ENCODE results near the gene TANC1. TPM values are rescaled to one million over a fixed set of nuclear protein-coding genes. Genes with fewer than 3 reads are reported as not detected.

Gene TANC1
- total RNA-seq, 1 experiment from 2014 or later, result 14.9 TPM

DNA sequence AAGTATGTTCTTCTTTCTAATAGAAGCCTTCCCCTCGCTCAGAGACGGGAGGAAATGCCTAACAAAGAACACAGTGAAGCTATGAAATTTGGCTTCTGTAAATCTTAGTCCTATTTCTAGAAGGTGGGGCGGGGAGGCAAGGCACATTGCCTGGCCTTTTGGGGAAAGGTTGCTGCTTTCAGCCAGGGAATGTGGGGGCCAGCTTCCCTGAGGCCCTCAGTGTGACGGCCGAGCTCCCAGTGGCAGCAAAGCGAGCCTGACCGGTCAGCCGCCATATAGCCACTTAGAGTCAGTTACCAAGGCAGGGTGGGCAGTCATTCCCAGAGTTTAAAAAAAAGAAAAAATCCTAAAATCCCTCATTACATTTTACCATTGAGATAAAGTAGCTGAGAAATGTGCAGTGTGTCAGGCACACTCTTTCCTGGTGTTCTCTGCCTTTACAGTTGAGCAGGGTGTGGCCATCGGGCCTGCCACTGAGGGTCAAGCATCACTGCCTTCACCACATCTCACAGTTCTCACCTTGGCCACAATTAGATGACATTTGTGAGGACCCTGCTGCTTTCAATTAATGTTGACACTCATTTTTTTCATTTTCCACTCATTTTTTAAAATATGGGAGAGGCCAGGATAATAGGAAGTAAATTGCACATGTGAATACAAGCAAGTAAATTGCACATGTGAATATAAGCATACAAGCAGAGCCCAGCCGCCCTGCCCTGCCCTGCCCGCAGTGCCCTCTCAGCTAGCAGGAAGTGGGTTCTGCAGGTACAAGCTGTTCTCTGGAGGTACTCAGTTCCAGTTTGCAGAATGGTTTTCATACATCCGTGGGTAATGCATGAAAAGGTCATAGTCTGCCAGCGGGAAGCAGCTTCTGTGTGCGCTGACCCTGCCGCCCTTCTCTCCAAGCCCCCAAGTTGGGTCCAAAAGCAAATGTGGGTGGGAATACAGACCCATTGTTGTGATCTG is 241.2 kb downstream of the TANC1 start:
- no peak for DNase-seq (ENCODE audit: extremely low read depth, low read depth)

DNA sequence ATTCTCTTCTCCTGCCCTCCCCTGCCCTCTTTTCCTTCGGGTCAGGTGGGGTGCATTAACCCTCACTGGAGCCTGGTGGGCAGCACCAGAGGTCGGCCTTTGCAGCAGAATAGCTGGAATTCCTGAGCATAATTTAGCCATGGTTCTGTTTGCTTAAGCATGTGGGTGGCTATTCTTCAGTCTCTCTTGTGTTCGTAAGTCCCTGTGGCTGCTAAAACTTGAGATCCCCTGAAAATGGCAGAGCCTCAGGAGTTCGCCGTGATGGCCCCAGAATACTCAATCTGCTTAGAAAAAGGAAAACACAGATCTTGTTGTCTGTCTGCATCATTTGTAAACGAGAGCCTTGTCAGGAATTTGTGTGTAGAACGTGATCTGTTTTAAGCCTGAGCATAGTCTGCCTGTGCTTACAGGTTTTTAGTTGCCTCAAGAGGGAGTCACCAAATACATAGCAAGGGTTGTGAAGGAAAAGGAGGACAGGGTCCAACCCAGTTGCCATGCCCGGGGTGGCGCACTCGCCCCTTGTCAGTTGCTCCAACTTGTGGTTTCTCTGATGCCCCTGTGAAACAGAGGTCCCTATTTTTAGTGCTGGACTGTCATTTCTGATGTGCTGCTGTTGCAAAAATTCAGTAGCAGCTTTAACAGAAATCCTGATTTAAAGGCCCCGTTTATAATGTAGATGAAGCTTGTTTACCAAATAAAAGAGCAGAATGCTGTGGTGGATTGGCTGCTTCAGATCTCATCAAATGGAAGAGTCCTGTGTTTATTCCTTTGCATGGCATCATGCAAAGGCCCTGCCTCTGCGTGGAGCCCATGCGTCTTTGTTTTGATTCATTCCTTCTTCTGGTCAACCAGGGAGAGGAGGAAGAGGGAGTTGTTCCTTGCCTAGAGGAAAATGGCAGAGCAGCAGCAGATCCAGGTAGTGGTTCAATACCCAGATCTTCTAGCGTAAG is 243.3 kb downstream of the TANC1 start:
- DNase-seq (ENCODE audit: extremely low read depth, low read depth), result no peak

DNA sequence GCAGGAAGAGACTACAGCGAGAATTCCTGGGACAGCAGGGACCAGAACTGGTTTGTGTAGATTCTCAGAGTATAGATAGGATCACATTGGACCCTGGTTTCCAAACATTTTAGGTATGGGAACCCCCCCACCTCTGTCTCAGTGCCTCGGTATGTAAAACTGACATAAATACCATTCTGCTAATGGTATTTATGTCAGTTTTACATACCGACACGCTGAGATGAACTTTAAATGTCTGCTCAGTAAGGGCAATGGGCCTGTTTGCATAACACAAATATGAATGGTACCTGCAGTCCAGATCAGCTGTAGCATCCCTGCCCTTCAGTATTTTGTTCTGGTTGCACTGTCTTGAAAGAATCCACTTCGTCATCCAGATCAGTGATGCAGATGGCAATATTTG is 244.9 kb downstream of the TANC1 start:
- DNase-seq (ENCODE audit: extremely low read depth, low read depth), result no peak

DNA sequence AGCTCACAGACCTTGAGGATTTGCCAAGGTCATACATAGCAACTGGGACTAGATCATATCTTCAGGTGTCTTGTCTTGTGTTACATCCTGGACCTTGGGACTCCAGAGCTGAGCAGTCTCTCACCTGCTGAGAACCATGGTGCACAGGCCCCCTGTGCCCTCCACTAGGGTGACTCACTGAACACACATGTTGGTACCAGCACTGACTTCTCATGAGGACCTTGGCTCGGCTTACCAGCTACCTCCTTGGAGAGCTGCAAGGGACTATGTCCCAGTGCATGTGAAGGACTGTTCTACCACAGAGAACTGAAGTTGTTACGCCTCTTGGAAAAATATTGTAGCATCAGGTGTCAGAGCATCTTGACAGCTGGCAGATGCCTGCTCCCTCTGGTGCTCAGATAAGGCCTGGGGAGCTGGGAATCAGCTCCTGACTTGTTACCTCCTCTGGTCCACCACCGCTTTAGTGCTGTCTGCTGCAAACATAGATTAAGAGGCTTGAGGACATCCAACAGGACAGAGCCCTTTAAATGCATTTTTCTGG is 246.0 kb downstream of the TANC1 start:
- no peak for DNase-seq (ENCODE audit: extremely low read depth, low read depth)

DNA sequence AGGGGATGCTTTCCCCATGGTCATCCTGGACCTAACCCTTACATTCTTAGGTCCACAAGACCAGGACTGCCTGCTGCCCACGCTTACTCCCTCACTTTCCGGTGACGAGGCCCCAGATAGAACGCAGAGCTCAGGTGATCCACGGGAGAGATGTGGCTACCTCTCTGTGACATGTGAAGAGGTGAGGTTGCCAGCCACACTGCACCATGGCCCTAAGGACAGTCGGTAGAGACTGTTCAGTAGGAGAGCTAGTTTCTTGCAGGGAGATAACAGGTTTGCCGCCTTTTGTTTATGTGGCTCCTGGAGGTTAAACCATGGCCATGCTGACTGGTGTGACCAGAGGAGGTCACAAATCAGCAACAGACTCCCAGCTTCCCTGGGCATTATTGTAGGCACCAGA is 246.7 kb downstream of the TANC1 start:
- no peak for DNase-seq (ENCODE audit: extremely low read depth, low read depth)

DNA sequence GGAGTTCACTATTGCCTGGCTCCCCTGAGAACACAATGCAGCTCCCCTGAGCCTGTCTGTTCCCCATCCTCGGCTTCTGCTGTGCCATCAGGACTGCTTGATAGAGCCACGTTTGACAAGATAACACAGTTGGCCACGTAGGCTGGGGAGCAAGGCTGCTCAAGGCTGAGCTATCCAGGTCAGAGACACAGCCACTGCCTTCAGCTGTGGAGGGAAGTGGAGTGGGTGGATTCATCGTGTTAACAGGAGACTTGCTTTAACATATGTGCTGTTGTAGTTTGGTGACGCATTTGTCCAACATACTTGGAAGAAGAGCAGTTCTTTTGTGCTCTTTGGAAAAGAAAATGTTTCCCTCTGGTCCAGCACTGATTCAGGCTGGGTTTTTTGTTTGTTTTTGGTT is 249.2 kb downstream of the TANC1 start:
- no peak for DNase-seq (ENCODE audit: extremely low read depth, low read depth)

DNA sequence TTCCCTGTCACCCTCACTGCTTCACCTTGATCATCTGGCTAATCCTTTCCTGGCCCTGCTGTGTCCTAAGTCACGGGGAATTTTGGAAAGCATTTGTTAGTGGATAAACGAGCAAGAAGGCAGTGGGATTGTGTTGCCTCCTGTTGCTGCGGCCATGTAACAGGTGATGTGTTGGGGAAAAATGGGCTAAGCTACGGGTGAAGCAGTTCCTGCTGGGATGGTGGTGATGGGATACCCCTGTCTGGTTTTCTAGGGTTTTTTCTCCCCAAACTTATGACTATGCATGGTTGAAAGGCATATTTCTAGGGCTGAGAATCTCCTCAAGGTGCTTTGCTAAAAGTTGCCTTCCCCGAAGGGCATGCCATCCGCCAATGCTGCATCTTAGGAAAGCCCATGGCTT is 249.9 kb downstream of the TANC1 start:
- DNase-seq (ENCODE audit: extremely low read depth, low read depth), result no peak

DNA sequence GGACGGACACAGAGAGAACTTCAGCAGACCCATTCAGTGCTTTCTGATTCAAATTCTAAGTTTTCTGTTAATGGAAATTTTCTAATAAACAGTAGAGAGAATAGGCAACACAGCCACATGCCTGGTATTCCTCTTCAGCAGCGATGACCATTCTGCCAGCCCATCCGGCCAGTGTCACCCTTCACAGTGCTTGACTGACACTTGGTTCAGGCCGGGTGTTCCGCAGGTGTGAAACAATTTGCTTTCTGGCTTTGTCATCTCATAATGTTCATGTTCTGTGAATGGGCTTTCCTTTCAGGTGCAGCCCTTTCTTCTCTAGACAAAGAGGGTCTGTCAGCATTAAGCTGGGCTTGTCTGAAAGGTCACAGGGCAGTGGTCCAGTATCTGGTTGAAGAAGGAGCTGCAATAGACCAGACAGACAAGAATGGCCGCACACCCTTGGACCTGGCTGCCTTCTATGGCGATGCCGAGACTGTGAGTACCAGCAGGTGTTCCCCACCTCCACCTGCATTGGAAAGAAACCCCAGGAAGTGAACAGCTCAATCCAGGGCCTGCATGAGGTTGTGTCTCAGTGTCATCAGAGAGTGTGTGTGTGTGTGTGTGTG is 251.1 kb downstream of the TANC1 start:
- no peak for DNase-seq (ENCODE audit: extremely low read depth, low read depth)

DNA sequence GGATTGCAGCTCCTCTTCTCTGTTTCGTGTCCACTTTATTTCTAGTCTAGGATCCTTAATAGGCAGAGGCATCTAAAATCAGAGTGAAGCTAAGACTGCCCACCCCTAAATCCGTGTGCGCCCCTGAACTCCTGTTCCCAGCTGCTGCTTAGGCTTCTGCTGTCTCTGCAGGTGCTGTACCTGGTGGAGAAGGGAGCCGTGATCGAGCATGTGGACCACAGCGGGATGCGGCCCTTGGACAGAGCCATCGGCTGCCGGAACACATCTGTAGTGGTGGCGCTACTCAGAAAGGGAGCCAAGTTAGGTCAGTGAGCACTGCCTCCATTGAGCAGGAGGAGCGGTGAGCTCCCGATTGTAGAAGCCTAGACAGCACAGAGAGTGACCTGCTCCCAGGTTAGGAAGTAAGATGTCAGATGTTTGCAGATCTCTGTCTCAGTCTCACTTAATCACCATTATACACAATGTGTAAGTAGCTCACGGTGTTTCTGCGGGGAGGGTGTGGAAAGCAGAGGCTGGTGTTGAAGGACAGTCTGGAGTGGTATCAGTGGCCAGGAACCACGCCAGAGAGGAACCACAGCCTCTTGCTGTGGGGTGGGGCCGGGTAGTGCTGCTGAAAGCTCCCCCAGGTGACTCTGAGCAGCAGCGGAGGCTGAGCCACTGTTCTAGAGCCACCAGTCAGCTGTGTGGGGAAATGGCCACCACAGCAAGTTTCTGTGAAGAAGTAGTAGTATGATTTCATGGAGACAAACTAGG is 255.8 kb downstream of the TANC1 start:
- DNase-seq (ENCODE audit: extremely low read depth, low read depth), result no peak

DNA sequence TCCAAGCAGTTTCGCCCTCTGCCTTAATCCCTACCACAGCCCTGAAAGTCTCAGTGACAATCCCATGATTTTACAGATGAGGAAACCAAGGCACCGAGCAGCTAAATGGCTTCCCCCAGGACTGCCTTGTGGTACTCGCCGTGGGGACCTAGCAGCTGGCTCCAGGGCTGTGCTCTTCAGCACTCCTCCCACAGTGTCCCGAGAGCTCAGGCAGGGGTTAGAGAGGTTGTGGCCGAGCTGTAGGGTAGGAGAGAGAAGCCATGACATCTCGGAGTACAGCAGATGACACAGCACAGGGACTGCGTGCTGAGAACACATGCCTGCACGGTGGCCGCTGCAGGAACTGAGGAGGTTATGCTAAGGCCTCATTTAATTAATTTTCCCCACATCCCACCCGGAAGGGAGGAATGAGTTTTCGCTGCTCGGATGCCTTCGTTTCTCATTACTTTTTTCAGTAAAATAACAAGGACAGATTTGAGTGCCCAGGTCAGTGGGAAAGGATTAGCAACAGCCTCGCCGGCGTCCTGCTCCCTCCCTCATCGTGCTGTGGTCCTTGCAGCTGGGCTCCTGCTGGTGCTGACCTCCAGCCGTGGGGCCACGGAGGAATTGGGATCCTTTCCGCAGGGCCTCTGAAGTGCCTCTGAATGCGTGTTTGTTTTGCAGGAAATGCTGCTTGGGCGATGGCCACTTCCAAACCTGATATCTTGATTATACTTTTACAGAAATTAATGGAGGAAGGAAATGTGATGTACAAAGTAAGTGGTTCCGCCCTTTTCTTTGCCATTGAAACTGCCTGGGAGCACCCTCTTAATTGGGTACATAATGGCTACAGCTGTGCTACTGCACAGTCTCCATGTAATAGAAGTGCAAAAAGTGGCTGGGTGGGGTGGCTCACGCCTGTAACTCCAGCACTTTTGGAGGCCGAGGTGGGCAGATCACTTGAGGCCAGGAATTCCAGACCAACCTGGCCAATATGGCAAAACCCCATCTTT is 256.9 kb downstream of the TANC1 start:
- no peak for DNase-seq (ENCODE audit: extremely low read depth, low read depth)

DNA sequence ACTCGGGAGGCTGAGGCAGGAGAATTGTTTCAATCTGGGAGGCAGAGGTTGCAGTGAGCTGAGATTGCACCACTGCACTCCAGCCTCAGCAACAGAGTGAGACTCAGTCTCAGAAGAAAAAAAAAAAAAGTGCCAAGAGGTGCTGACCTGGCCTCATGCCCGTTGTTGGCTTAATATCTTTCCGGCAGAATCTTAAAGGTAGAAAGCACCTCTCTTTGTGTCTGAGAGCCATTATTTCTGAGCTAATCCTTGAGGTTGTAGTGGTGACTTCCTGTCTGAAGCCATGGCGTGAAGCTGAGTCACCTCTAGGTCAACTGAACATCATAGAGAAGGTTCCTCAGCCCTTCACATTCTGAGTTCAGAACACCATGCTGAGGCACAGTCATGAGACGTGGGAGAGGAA is 257.6 kb downstream of the TANC1 start:
- DNase-seq (ENCODE audit: extremely low read depth, low read depth), result peak; percentile 19

DNA sequence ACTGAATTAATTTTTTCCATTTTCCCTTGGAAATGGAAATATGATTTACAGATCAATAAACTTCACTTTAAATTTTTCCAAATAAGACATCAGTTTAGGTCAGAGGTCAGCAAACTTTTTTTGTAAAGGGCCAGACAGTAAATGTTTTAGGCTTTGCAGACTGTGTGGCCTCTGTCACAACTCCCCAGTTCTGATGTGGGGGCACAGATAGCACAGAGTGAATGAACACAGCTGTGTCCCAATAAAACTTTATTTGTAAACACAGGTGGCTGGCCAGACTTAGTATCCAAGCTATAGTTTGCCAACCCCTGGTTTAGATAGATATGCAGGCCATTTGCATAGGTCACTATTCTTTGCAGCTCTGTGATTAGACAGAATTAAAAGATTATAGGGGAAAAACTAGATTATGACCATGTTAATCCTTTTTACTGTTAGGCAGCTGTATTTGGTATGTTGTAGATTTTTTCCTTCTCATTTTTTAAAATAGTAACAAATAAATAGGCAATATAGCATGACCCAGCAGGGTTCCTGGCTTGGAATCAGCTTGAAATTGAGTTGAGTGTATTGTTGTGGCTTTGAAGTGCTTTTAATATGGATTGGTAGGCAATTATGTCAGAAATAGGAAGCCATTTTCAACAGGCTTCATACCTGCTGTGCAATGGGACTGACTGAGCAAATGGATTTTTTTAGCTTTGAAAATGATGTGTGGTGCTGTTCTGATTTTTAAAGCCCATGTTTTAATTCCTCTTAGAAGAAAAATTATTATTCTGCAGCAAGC is 258.4 kb downstream of the TANC1 start:
- no peak for DNase-seq (ENCODE audit: extremely low read depth, low read depth)

DNA sequence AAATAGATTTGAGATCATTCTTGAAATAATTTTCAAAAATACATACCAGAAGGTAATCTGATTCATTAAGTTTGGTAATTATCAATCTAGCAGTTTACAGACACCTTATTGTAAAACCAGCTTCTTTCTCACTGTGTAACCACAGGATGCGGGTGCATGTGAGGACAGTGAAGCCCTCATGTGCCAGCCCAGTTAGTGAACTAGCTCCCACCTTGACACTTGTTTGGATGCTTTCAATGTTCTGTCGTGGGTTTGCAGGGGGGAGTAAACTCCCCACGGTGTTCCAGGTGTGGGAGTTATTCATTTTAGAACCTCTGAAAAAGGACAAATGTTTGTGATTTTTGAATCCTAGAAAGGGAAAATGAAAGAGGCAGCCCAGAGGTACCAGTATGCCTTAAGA is 259.0 kb downstream of the TANC1 start:
- no peak for DNase-seq (ENCODE audit: extremely low read depth, low read depth)

DNA sequence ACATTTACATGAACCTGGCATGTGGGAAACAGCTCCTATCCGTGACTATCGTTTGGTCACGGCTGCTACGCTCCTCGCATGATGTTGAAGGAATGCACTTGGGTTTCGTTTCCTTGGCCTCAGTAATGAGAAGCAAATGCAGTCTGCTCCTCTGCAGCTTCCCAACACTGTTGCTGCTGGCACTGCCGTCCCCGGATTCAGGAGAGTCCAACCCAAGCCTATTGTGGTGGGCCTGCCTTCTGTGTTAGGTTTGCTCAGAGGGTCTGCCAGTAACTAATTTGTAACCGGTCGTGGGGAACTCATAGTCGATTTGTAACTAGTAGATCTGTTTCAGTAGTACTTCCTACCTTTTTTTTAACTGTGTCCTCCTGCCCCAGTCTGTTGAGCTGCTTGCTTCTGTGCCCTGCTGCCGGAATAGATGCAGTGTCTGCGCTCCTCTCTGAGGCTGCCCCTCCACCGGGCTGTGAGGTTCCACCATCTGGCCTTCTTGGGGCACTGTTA is 259.7 kb downstream of the TANC1 start:
- no peak for DNase-seq (ENCODE audit: extremely low read depth, low read depth)

DNA sequence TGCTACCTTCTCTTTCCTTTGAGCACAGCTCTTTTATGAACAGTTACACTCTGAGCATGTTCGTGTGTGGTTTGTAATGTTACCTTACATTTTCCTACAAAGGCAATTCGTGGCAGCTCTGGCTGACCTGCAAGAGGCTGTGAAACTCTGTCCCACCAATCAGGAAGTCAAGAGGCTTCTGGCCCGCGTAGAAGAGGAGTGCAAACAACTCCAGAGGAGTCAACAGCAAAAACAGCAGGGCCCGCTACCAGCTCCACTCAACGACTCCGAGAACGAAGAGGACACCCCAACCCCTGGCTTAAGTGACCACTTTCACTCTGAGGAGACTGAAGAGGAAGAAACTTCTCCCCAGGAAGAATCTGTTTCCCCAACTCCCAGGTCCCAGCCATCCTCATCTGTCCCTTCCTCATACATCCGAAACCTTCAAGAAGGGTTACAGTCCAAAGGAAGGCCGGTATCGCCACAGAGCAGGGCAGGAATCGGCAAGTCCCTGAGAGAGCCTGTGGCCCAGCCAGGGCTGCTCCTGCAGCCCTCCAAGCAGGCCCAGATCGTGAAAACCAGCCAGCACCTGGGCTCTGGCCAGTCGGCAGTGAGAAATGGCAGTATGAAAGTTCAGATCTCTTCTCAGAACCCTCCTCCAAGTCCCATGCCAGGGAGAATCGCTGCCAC is 261.2 kb downstream of the TANC1 start:
- DNase-seq (ENCODE audit: extremely low read depth, low read depth), result no peak

DNA sequence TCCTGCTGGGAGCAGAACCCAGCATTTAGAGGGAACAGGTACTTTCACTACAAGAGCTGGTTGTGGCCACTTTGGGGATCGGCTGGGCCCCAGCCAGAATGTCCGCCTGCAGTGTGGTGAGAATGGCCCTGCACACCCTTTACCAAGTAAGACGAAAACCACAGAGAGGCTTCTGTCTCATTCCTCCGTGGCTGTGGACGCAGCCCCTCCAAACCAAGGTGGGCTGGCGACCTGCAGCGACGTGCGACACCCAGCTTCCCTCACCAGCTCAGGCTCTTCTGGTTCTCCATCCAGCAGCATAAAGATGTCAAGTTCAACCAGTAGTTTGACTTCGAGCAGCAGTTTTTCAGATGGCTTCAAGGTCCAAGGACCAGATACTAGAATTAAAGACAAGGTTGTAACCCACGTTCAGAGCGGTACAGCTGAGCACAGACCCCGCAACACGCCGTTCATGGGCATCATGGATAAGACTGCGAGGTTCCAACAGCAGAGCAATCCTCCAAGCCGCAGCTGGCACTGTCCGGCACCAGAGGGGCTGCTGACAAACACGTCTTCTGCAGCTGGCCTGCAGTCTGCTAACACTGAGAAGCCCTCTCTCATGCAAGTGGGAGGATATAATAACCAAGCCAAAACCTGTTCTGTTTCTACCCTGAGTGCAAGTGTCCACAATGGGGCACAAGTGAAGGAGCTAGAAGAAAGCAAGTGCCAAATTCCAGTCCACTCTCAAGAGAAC is 261.9 kb downstream of the TANC1 start:
- no peak for DNase-seq (ENCODE audit: extremely low read depth, low read depth)

Measured in NCI-H460 (cell line).